Brain microvascular endothelial cell (primary cell): Measurements from ENCODE around the gene MTCH1.

ENCODE experiments used
- DNase-seq: peaks from one replicate; pipeline ENCODE4 v3.0.0-alpha.2; 2020
- H3K27ac ChIP-seq: fragments of 250-450 bp; sonication (Bioruptor Pico); 2 replicates; pipeline ENCODE4 v1.5.1; 2020; ENCODE audit warnings: mild to moderate bottlenecking, moderate library complexity
- H3K27me3 ChIP-seq: fragments of 250-450 bp; sonication (Bioruptor Pico); replicated peaks from 2 replicates; pipeline ENCODE4 v1.5.1; 2020; ENCODE audit warnings: mild to moderate bottlenecking
- H3K36me3 ChIP-seq: fragments of 250-450 bp; sonication (Bioruptor Pico); replicated peaks from 2 replicates; pipeline ENCODE4 v1.5.1; 2020; ENCODE audit warnings: mild to moderate bottlenecking
- H3K4me3 ChIP-seq: 2 replicates; pipeline ENCODE4 v1.5.1; 2011; ENCODE audit warnings: low read depth, mild to moderate bottlenecking, control low read depth, low read length, moderate library complexity
- in situ Hi-C: cut with HindIII; loops from 2 replicates; pipeline ENCODE4 v1.10.0; 2017; ENCODE audit warnings: low sequenced_read_pairs, low pct_ligation_motif_present
- TF ChIP-seq, protein P1 (sequence below): IDR thresholded peaks from 2 replicates; pipeline ENCODE4 v1.5.1; 2011; ENCODE audit warnings: low read depth, mild to moderate bottlenecking, moderate library complexity, low read length, control low read depth, inconsistent platforms; ENCODE audit errors: missing control alignments

Gene MTCH1

DNA sequence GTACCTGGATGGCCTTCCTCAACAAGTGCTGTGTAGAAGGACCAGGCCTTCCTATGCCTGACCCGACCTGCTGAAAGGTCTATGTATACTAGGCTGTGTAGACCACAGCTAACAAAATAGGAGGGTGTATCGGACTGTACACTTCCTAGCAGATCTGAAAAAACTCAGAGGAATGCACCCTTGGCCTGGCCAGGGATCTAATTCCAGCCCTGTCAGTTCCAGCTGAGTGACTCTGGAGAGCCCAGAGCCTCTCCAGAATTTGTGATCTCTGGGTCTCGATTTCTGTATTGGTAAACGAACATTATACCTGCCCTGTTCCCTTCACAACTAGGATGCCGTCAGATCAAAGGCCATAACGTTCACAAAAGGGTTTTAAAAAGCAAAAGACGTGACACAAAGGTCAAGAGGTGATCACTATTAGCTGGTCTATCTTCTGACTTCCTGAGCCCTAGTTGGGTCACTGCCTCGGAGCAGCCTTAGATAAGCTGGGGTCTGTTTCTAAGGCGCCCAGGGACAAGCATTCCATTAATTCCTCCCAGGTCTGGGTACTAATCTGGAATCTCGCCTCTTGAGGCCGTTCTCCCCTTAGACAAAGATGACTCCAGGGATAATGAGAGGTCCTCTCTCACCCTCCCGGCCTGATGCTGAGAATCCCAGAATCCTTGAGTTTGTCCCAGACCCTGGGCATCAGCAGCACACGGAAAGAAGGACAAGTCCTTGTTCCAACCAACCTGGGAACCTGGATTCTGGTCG lies 13.9 kb downstream of the MTCH1 start:
- H3K27ac ChIP-seq = no peak overlapping the region
- H3K4me3 ChIP-seq = no peak overlapping the region
- H3K36me3 ChIP-seq = peaks cover 100% of the 10 kb centered on the region
- DNase-seq = no peak
- in situ Hi-C loops = no loop called here
- no peaks in the 10 kb centered on the region for H3K27me3 ChIP-seq
- TF ChIP-seq, protein P1, sequence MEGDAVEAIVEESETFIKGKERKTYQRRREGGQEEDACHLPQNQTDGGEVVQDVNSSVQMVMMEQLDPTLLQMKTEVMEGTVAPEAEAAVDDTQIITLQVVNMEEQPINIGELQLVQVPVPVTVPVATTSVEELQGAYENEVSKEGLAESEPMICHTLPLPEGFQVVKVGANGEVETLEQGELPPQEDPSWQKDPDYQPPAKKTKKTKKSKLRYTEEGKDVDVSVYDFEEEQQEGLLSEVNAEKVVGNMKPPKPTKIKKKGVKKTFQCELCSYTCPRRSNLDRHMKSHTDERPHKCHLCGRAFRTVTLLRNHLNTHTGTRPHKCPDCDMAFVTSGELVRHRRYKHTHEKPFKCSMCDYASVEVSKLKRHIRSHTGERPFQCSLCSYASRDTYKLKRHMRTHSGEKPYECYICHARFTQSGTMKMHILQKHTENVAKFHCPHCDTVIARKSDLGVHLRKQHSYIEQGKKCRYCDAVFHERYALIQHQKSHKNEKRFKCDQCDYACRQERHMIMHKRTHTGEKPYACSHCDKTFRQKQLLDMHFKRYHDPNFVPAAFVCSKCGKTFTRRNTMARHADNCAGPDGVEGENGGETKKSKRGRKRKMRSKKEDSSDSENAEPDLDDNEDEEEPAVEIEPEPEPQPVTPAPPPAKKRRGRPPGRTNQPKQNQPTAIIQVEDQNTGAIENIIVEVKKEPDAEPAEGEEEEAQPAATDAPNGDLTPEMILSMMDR = no peak

DNA sequence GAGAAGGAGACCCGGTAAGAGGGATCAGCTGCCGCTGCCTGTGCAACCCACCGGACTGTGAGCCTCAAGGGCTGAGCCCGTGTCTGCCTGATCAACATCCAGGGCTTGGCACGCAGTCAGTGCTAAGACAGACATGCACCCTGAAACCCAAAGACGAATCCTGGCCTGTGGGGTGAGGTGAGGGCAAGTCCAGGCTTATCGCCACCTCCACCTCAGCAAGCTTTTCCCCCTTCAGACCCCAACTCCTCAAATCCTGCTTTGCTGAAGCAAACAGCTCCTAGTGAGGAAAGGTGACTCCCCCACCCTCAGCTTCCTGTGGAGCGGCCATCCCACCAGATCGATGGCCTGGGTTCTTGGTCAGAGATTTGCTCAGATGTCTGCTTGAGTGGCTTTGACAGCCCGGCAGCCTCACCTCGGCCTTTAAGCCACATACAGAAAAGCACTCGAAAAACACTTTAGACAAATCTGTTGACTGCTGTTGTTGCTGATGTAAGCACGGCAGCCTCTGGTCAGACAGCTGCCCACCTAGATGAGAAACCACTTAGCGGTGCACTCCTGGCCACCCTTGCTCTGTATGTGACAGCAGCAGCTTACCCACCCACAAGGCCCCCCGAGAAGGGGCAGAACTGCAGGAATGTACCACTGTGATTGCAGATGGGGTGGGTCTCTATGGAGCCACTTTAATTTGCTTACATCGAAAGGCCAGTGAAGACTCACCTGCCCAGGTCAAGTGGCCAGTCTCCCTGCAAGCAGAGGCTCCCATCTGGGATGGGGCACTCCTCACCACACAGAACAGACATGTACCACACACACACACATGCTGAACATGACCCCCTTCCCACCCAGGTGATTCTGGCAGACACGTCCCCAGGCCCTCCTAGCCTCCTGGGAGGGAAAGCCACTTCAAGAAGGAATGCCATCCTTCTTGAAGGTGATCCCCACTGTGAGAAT lies 14.8 kb downstream of the MTCH1 start:
- no peaks in the 10 kb centered on the region for H3K27me3 ChIP-seq
- TF ChIP-seq, protein P1 = no peak
- in situ Hi-C loops = no loop called here
- no peak overlapping the region for H3K27ac ChIP-seq
- H3K4me3 ChIP-seq = no peak overlapping the region
- H3K36me3 ChIP-seq = peaks cover 99% of the 10 kb centered on the region
- no peak for DNase-seq

DNA sequence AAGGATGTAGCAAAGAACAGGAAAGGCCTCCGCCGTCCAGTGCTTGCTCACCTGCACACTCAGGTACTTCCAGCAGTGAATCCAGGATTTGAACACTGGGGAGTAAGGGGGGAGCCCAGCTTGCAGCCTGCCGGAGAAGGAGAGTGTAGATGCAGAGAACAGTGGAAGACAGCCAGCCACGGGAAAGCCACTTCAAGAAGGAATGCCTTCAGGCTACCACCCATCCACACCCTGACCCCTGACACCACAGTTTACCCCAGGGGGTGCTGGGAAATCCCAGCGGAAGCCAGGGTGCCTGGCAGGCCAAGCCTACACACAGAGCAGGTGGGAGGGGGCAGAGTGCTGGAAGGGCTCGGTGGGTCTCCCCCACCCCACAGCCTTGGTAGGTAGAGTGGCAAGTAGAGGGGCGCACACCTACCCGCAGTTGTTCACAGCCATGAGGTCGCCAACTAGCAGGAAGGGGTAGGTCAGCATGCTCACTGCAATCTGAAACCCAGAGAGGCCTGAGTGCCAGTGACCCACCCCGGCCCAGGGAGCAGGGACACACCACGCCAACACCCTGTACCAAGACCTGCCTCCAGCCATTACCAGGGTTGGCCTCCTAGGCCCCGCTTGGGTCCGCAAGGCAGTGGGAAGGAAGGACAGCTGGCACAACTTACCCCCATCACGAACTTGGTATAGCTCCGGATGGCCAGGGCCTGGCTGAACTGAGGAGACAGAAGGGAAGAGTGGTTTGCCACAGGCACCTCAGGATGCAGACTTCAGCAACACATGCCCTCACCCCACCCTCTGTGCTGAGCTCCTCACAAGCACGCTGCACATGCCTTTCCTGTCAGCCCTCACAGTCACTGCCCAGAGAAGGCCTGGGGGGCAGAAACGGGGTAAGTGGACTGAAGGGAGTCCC lies 15.8 kb downstream of the MTCH1 start:
- no peak for DNase-seq
- no peak overlapping the region for H3K27ac ChIP-seq
- no peak overlapping the region for H3K4me3 ChIP-seq
- TF ChIP-seq, protein P1 = no peak
- H3K36me3 ChIP-seq = peaks cover 90% of the 10 kb centered on the region
- in situ Hi-C loops = no loop called here
- no peaks in the 10 kb centered on the region for H3K27me3 ChIP-seq

DNA sequence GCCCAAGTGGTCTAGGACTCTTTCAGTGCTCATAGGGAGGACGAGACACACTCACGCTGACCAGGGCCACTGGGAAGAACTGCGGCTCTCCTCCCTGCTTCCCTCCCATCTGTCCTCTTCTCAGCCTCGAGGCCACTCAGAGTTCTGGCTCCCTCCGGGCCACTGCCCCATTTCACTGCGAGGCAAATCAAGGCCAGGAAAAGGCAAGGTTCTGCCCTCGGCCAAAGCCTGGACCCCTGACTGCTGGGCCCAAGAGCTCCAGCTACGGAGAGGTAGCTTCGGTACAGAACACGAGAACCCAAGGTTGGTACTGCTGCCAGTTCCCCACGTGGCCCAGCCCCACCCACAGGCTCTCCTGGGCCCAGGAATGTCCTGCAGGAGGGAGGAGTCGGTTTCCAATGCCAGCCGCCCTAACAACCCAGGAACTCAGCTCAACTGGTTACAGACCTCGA lies 16.7 kb downstream of the MTCH1 start:
- H3K4me3 ChIP-seq = no peak overlapping the region
- no peaks in the 10 kb centered on the region for H3K27me3 ChIP-seq
- no peak overlapping the region for H3K27ac ChIP-seq
- DNase-seq = no peak
- TF ChIP-seq, protein P1 = no peak
- H3K36me3 ChIP-seq = peaks cover 80% of the 10 kb centered on the region
- in situ Hi-C loops = no loop called here

DNA sequence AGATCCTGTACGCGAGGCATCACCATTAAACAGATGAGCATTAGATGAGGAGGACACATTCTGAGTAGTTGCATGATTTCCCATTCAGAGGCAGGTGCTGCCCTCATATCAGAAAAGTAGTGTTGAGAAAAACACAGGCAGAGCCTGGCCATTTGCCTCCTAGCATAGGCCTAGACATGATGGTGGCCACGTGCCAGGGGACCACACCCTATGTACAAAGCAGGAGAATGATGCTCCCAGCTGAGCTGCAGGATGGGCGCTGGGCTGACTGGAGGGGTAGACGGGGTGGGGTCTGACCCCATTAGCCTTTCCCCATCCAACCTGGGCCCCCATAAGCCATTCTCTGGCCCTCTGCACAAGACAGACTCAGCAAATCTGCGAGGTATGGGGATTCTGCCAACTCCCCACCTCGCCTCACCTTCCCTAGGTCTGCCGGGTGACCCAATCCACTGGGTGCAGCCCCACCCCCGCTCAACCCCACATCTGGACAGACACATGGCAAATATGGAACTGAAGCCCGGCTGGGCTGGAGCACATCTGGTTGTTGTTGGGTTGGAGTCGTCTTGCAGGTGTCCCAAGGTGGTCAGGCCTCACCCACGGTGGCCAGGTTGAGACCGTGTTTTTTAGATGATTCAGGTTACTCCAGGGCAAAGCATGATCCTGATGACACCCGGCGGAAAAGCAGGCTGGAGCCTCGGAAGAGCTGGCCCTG lies 17.6 kb downstream of the MTCH1 start:
- no peak for DNase-seq
- in situ Hi-C loops = no loop called here

More for the DNA sequence above, 17.6 kb downstream of the MTCH1 start:
- H3K27me3 ChIP-seq = no peaks in the 10 kb centered on the region
- H3K27ac ChIP-seq = no peak overlapping the region
- peaks cover 72% of the 10 kb centered on the region for H3K36me3 ChIP-seq
- TF ChIP-seq, protein P1 = no peak
- no peak overlapping the region for H3K4me3 ChIP-seq
